PC-9 (cell line): ENCODE measurements around the gene NEB. TPM values are rescaled to one million over a fixed set of nuclear protein-coding genes. Genes with fewer than 3 reads are reported as not detected.
"Not testable (repeated sequence)": the region's sequence is repeated elsewhere in the genome, so short reads cannot be mapped to it uniquely, and the experiment has no call there.

ENCODE experiments used
- BruUV-seq: library from RNA; stranded (reverse); fragments of 400-500 nt; replicated peaks from 2 replicates; lab custom pipeline; 2021; lab: Mats Ljungman, UMichigan
- CTCF ChIA-PET: fragments of 300-600 bp; sonication (Branson Sonifier 250); formaldehyde crosslinking; loops from one replicate; lab custom pipeline; 2022; ENCODE audit warnings: antibody characterized with exemption; lab: Charles Lee
- POLR2A ChIA-PET: fragments of 300-600 bp; sonication (Branson Sonifier 250); formaldehyde crosslinking; loops from one replicate; lab custom pipeline; 2022; ENCODE audit warnings: antibody characterized with exemption; ENCODE audit not compliant: unreplicated experiment; lab: Charles Lee
- DNase-seq, 2 experiments: peaks; one replicate each; pipeline versions ENCODE4 v3.0.0 to v3.0.0-alpha.2; 2015 to 2022; ENCODE audit warnings: mixed read lengths in 1 of 2
- H2AFZ ChIP-seq: fragments of 200-600 bp; sonication (generic); 2 replicates; pipeline ENCODE4 v1.8.1; 2017; ENCODE audit warnings: antibody characterized with exemption
- H3F3A ChIP-seq: fragments of 200-600 bp; sonication (generic); 2 replicates; pipeline ENCODE4 v1.8.1; 2017; ENCODE audit warnings: antibody characterized with exemption, mild to moderate bottlenecking, low read depth; ENCODE audit not compliant: insufficient read depth
- H3K27ac ChIP-seq: fragments of 200-600 bp; sonication (generic); 2 replicates; pipeline ENCODE4 v1.6.1; 2016; ENCODE audit warnings: mixed run types
- H3K27me3 ChIP-seq: fragments of 200-600 bp; sonication (generic); 2 replicates; pipeline ENCODE4 v1.6.1; 2016; ENCODE audit warnings: low read depth, mixed run types; ENCODE audit not compliant: insufficient read depth
- H3K36me3 ChIP-seq: fragments of 200-600 bp; sonication (generic); 2 replicates; pipeline ENCODE4 v1.6.1; 2016; ENCODE audit warnings: low read depth, mixed run types
- H3K4me1 ChIP-seq: fragments of 200-600 bp; sonication (generic); replicated peaks from 2 replicates; pipeline ENCODE4 v1.6.1; 2016; ENCODE audit warnings: mixed run types; ENCODE audit not compliant: insufficient read depth
- H3K4me2 ChIP-seq: fragments of 200-600 bp; sonication (generic); 2 replicates; pipeline ENCODE4 v1.6.1; 2017; ENCODE audit warnings: mixed run types
- H3K4me3 ChIP-seq: fragments of 200-600 bp; sonication (generic); 2 replicates; pipeline ENCODE4 v1.6.1; 2016; ENCODE audit warnings: mixed run types
- H3K79me2 ChIP-seq: fragments of 200-600 bp; sonication (generic); 2 replicates; pipeline ENCODE4 v1.6.1; 2017; ENCODE audit warnings: low read depth, mixed run types
- H3K9me2 ChIP-seq: fragments of 200-600 bp; sonication (generic); 2 replicates; pipeline ENCODE4 v1.8.1; 2017; ENCODE audit warnings: mild to moderate bottlenecking; ENCODE audit not compliant: insufficient read depth
- H3K9me3 ChIP-seq: fragments of 200-600 bp; sonication (generic); 2 replicates; pipeline ENCODE4 v1.8.1; 2016; ENCODE audit warnings: low read depth; ENCODE audit not compliant: insufficient read depth
- H4K20me1 ChIP-seq: fragments of 200-600 bp; sonication (generic); 2 replicates; pipeline ENCODE4 v1.8.1; 2017; ENCODE audit not compliant: insufficient read depth
- EZH2 ChIP-seq: fragments of 200-600 bp; sonication (generic); IDR thresholded peaks from 2 replicates; pipeline ENCODE4 v1.8.0; 2017; ENCODE audit warnings: antibody characterized with exemption, low read depth
- intact Hi-C: fragments of 100-400 bp; cut with micrococcal nuclease; formaldehyde crosslinking; loops from one replicate; pipeline ENCODE4 v1.10.0; 2022; ENCODE audit not compliant: unreplicated experiment
- total RNA-seq: library from RNA; stranded (reverse); gene quantifications from 2 replicates; pipeline ENCODE4 v1.2.3, GENCODE V29; 2021
- TF ChIP-seq, protein P1 (sequence below): fragments of 200-600 bp; sonication (generic); conservative IDR thresholded peaks from 2 replicates; pipeline ENCODE4 v1.6.1; 2017; ENCODE audit warnings: mixed run types, antibody characterized with exemption, mild to moderate bottlenecking, moderate library complexity

Gene NEB
- total RNA-seq, 1 experiment from 2014 or later: 0.15 TPM

DNA sequence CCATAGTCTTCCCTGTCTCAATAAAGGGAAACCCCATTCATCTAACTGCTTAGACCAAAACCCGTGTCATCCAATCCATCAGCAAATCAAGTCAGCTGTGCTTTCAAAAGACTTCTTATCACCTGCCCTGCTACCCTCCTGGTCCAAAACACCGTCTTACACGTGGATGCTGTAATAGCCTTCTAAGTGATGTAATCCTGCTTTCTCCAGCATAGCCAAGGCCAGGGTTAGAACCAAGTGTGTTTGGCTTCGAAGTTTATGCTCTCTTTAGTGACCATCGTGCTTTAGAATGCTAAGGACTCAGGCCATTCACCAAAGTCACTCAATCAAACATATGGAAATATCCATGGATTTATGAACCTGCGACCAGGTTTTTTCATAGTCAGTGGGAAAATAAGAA, 25.5 kb downstream of the NEB start:
- ChIA-PET CTCF (no interaction called here), POLR2A (no interaction called here)
- H3K9me2 ChIP-seq: no peaks in the 10 kb centered on the region
- TF ChIP-seq EZH2: no peak
- TF ChIP-seq, protein P1, sequence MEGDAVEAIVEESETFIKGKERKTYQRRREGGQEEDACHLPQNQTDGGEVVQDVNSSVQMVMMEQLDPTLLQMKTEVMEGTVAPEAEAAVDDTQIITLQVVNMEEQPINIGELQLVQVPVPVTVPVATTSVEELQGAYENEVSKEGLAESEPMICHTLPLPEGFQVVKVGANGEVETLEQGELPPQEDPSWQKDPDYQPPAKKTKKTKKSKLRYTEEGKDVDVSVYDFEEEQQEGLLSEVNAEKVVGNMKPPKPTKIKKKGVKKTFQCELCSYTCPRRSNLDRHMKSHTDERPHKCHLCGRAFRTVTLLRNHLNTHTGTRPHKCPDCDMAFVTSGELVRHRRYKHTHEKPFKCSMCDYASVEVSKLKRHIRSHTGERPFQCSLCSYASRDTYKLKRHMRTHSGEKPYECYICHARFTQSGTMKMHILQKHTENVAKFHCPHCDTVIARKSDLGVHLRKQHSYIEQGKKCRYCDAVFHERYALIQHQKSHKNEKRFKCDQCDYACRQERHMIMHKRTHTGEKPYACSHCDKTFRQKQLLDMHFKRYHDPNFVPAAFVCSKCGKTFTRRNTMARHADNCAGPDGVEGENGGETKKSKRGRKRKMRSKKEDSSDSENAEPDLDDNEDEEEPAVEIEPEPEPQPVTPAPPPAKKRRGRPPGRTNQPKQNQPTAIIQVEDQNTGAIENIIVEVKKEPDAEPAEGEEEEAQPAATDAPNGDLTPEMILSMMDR: no peak
- H3K36me3 ChIP-seq: no peaks in the 10 kb centered on the region
- no peaks in the 10 kb centered on the region for H3F3A ChIP-seq
- no peaks in the 10 kb centered on the region; the same call in 1 of the 2 replicates for H3K27me3 ChIP-seq
- DNase-seq: no peak
- no peaks in the 10 kb centered on the region for H3K9me3 ChIP-seq
- H4K20me1 ChIP-seq: no peaks in the 10 kb centered on the region
- H3K79me2 ChIP-seq: no peaks in the 10 kb centered on the region
- intact Hi-C loops: no loop called here
- no peak overlapping the region for H3K4me3 ChIP-seq
- no peak overlapping the region for H3K27ac ChIP-seq
- no peak overlapping the region for H3K4me2 ChIP-seq
- no TSS peak for BruUV-seq
- no peak overlapping the region for H2AFZ ChIP-seq
- no peaks in the 10 kb centered on the region for H3K4me1 ChIP-seq

DNA sequence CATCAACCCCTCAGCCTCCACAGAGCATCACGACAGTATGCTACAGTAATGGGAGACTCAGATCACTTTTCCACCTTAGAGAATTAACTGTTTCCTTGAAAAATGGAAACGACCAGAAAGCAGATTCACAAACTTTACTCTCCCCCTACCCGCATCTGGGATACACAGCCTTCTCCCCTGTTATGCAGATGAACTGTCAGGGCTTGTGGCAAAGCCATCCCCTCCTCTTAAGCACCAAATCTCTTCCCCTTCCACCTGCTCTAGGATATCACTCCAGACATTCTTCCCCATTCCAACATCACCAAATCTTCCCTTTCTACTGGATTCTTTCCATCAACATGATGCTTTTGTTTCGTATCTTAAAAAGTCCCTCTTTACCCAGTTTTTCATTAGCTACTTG, 26.4 kb downstream of the NEB start:
- H3K9me3 ChIP-seq: no peaks in the 10 kb centered on the region
- H3K27ac ChIP-seq: no peak overlapping the region
- no TSS peak for BruUV-seq
- intact Hi-C loops: no loop called here
- no peaks in the 10 kb centered on the region for H3F3A ChIP-seq
- H3K9me2 ChIP-seq: no peaks in the 10 kb centered on the region
- no peak overlapping the region for H3K4me3 ChIP-seq
- H4K20me1 ChIP-seq: no peaks in the 10 kb centered on the region
- H3K4me1 ChIP-seq: no peaks in the 10 kb centered on the region
- DNase-seq: no peak
- H3K4me2 ChIP-seq: no peak overlapping the region
- H3K36me3 ChIP-seq: no peaks in the 10 kb centered on the region
- TF ChIP-seq EZH2: no peak
- TF ChIP-seq, protein P1: no peak
- ChIA-PET CTCF (no interaction called here), POLR2A (no interaction called here)
- H3K27me3 ChIP-seq: no peaks in the 10 kb centered on the region; the same call in 1 of the 2 replicates
- H2AFZ ChIP-seq: no peak overlapping the region
- no peaks in the 10 kb centered on the region for H3K79me2 ChIP-seq

DNA sequence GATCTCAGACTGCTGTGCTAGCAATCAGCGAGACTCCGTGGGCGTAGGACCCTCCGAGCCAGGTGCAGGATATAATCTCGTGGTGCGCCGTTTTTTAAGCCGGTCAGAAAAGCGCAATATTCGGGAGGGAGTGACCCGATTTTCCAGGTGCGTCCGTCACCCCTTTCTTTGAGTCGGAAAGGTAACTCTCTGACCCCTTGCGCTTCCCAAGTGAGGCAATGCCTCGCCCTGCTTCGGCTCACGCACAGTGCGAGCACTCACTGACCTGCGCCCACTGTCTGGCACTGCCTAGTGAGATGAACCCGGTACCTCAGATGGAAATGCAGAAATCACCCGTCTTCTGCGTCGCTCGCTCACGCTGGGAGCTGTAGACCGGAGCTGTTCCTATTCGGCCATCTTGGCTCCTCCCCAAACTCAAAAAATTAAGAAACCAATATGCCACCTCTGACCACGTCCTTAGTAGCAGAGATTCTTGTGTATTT, 29.8 kb downstream of the NEB start:
- H3K9me2 ChIP-seq, CTCF ChIA-PET, POLR2A ChIA-PET, H3K27ac ChIP-seq, H3K4me3 ChIP-seq, BruUV-seq, H2AFZ ChIP-seq, H3K4me1 ChIP-seq, DNase-seq, H3K9me3 ChIP-seq, H3K79me2 ChIP-seq, H3K4me2 ChIP-seq, H3K27me3 ChIP-seq, H4K20me1 ChIP-seq, H3F3A ChIP-seq, H3K36me3 ChIP-seq, intact Hi-C loops: not testable (repeated sequence)

DNA sequence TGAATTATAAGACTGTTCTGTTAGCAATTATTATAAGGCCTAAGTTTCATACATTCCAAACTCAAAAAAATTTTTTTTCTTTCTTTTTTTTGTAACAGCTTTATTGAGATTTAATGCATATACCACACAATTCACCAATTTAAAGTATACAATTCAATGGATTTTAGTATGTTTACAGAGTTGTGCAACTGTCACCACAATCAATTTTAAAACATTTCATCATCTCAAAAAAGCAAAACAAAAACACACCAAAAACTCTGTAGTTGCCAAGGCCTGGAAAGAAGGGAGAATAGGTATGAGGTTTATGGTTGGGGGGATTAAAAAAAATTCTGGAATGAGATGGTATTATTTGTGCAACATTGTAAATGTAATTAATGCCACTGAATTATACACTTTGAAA, 36.1 kb downstream of the NEB start:
- H3K4me2 ChIP-seq, H3K27ac ChIP-seq, H3K79me2 ChIP-seq, H2AFZ ChIP-seq, H3K27me3 ChIP-seq, BruUV-seq, H3K9me3 ChIP-seq, H3K4me1 ChIP-seq, H3K9me2 ChIP-seq, H3K4me3 ChIP-seq, H3F3A ChIP-seq, intact Hi-C loops, H4K20me1 ChIP-seq, POLR2A ChIA-PET, H3K36me3 ChIP-seq, DNase-seq, CTCF ChIA-PET: not testable (repeated sequence)
